A673 (cell line): ENCODE measurements around the gene ITLN2.

Experiments used
- EZH2 ChIP-seq: fragments of 200-600 bp; sonication (generic); IDR thresholded peaks from 2 replicates; pipeline ENCODE4 v1.6.1; 2017; ENCODE audit warnings: borderline replicate concordance, low read depth, mild to moderate bottlenecking, mixed read lengths, antibody characterized with exemption, low read length; ENCODE audit not compliant: poor library complexity, severe bottlenecking
- TF ChIP-seq, protein P1 (sequence below): fragments of 300-800, 200-600 bp; sonication (generic); conservative IDR thresholded peaks from 2 replicates; pipeline ENCODE4 v1.5.1; 2017; ENCODE audit warnings: low read depth, mild to moderate bottlenecking, antibody characterized with exemption, low read length, moderate library complexity, mixed read lengths

DNA sequence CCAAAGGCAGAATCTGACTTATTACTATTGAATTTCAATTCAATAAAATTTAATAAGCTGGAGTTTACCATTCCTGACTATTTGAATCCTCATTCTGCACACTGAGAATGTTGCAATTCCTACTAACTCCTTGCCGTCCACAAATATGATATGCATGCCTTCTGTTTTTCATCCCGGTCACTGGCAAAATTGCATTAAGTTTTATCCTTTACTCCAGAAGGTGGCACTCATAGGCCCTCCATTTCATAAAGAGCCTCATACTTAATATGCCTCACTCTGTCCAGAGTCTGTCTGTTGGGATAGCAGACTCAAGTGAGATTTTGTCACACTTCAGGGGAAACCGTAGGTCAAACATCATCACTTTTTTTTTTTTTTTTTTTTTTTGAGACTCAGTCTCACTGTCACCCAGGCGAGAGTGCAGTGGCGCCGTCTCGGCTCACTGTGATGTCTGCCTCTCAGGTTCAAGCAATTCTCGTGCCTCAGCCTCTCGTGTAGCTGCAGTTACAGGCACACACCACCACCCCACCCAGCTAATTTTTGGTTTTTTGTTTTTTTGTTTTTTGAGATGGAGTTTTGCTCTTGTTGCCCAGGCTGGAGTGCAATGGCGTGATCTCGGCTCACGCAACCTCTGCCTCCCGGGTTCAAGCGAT is 39.1 kb upstream of the ITLN2 start:
- TF ChIP-seq, protein P1, sequence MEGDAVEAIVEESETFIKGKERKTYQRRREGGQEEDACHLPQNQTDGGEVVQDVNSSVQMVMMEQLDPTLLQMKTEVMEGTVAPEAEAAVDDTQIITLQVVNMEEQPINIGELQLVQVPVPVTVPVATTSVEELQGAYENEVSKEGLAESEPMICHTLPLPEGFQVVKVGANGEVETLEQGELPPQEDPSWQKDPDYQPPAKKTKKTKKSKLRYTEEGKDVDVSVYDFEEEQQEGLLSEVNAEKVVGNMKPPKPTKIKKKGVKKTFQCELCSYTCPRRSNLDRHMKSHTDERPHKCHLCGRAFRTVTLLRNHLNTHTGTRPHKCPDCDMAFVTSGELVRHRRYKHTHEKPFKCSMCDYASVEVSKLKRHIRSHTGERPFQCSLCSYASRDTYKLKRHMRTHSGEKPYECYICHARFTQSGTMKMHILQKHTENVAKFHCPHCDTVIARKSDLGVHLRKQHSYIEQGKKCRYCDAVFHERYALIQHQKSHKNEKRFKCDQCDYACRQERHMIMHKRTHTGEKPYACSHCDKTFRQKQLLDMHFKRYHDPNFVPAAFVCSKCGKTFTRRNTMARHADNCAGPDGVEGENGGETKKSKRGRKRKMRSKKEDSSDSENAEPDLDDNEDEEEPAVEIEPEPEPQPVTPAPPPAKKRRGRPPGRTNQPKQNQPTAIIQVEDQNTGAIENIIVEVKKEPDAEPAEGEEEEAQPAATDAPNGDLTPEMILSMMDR: peak; percentile 55
- no peak for TF ChIP-seq EZH2
